Lower leg skin (tissue), 3 donors: ENCODE data around the gene SLC16A13.

ENCODE experiments used
- POLR2A ChIP-seq, 2 donors: fragments of 450-650 bp; IDR thresholded peaks; one replicate each; pipeline ENCODE4 v1.6.1; 2016 to 2017; ENCODE audit warnings: antibody characterized with exemption in 2 of 2, mild to moderate bottlenecking in 1 of 2, moderate library complexity in 1 of 2
- TF ChIP-seq, protein P1 (sequence below), 3 donors: fragments of 450-650 bp; IDR thresholded peaks; one replicate each; pipeline ENCODE4 v1.5.1; 2016; ENCODE audit warnings: antibody characterized with exemption in 3 of 3, mild to moderate bottlenecking in 3 of 3, moderate library complexity in 2 of 3

DNA sequence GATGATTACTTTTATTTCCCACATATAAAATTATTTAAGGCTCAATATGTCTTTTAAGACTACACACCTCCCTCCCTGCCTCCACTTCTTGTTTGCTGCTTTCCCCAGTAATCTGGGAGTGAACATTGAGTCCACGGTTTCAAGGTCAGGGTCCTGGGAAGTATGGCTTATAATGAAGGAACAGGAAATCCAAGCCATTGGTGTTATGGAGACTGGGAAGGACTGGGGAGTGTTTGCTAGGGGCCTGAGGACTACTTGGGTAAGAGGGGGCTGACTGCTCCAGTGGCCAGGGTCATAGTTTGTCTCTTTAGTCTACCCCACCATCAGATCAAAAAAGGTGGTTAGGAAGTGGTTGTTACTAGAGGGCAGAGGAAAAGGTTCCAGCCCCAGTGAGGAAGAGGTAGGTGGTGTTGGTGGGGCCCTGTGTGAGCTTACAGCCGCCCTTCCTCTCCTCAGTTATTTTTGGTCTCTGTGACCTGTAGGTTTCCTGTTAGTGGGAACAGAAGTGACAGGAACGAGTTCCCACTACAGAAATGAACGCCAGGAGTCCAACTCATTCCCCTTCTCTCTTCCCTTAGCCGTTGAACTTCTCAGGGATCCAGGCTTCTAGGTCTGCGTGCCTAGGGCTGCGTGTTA is 742 bp upstream of the SLC16A13 start:
- TF ChIP-seq, protein P1, sequence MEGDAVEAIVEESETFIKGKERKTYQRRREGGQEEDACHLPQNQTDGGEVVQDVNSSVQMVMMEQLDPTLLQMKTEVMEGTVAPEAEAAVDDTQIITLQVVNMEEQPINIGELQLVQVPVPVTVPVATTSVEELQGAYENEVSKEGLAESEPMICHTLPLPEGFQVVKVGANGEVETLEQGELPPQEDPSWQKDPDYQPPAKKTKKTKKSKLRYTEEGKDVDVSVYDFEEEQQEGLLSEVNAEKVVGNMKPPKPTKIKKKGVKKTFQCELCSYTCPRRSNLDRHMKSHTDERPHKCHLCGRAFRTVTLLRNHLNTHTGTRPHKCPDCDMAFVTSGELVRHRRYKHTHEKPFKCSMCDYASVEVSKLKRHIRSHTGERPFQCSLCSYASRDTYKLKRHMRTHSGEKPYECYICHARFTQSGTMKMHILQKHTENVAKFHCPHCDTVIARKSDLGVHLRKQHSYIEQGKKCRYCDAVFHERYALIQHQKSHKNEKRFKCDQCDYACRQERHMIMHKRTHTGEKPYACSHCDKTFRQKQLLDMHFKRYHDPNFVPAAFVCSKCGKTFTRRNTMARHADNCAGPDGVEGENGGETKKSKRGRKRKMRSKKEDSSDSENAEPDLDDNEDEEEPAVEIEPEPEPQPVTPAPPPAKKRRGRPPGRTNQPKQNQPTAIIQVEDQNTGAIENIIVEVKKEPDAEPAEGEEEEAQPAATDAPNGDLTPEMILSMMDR (IDR thresholded peaks at IDR 0.05): no peak
- TF ChIP-seq POLR2A (IDR thresholded peaks at IDR 0.05): no peak
